Inflammatory macrophage treated with lipopolysaccharide for 4 hours (primary cell): ENCODE data around the gene DIAPH3.

Experiments used
- DNase-seq: peaks from one replicate; pipeline ENCODE4 v3.0.0-alpha.2; 2020

Gene DIAPH3

GRCh38 chr13:60012488-60012887 is 151.2 kb downstream of the DIAPH3 start:
- DNase-seq = no peak

GRCh38 chr13:60009300-60010253 is 154.2 kb downstream of the DIAPH3 start:
- no peak for DNase-seq

GRCh38 chr13:60001889-60002288 is 161.8 kb downstream of the DIAPH3 start:
- DNase-seq = peak; percentile 5

- DNase-seq = no peak
These were observed 162.8 kb downstream of the DIAPH3 start for GRCh38 chr13:60000976-60001375.

- no peak for DNase-seq
These were observed 163.6 kb downstream of the DIAPH3 start for GRCh38 chr13:60000081-60000480.

GRCh38 chr13:59997976-59998375 is 165.8 kb downstream of the DIAPH3 start:
- DNase-seq = no peak

- DNase-seq = no peak
These were observed 167.2 kb downstream of the DIAPH3 start for GRCh38 chr13:59996461-59996980.

- DNase-seq = no peak
These were observed 172.3 kb downstream of the DIAPH3 start for GRCh38 chr13:59991395-59991794.

- no peak for DNase-seq
These were observed 180.9 kb downstream of the DIAPH3 start for GRCh38 chr13:59982631-59983382.

GRCh38 chr13:59979589-59979988 is 184.1 kb downstream of the DIAPH3 start:
- DNase-seq = no peak

GRCh38 chr13:59978862-59979261 is 184.9 kb downstream of the DIAPH3 start:
- no peak for DNase-seq

GRCh38 chr13:59976856-59977255 is 186.9 kb downstream of the DIAPH3 start:
- DNase-seq = no peak

- no peak for DNase-seq
These were observed 187.8 kb downstream of the DIAPH3 start for GRCh38 chr13:59975807-59976435.

- no peak for DNase-seq
These were observed 192.9 kb downstream of the DIAPH3 start for GRCh38 chr13:59970847-59971246.

GRCh38 chr13:59963827-59964226 is 199.9 kb downstream of the DIAPH3 start:
- peak; percentile 33 for DNase-seq

- DNase-seq = no peak
These were observed 200.3 kb downstream of the DIAPH3 start for GRCh38 chr13:59963383-59963782.

- no peak for DNase-seq
These were observed 201.4 kb downstream of the DIAPH3 start for GRCh38 chr13:59962343-59962742.

- no peak for DNase-seq
These were observed 203.0 kb downstream of the DIAPH3 start for GRCh38 chr13:59960683-59961082.

GRCh38 chr13:59957438-59957837 is 206.3 kb downstream of the DIAPH3 start:
- DNase-seq = no peak

GRCh38 chr13:59954601-59955000 is 209.1 kb downstream of the DIAPH3 start:
- peak; percentile 13 for DNase-seq

GRCh38 chr13:59951011-59951410 is 212.7 kb downstream of the DIAPH3 start:
- DNase-seq = no peak

- DNase-seq = no peak
These were observed 213.5 kb downstream of the DIAPH3 start for GRCh38 chr13:59950266-59950665.

GRCh38 chr13:59948686-59949085 is 215.0 kb downstream of the DIAPH3 start:
- DNase-seq = no peak
